HG03196 (cell line): Measurements from ENCODE around the gene LRGUK.

Experiments used
- ATAC-seq: cut with Tn5 transposase; IDR thresholded peaks from one replicate; pipeline ENCODE4 v1.9.1; 2021; ENCODE audit not compliant: unreplicated experiment

LRGUK gene

GRCh38 chr7:134298902-134299683 lies 172.0 kb downstream of the LRGUK start:
- ATAC-seq = no peak

GRCh38 chr7:134300988-134301387 lies 173.8 kb downstream of the LRGUK start:
- ATAC-seq = no peak

GRCh38 chr7:134301592-134301991 lies 174.5 kb downstream of the LRGUK start:
- no peak for ATAC-seq

- no peak for ATAC-seq
Observed at GRCh38 chr7:134302120-134302519, 175.0 kb downstream of the LRGUK start.

GRCh38 chr7:134307320-134307719 lies 180.2 kb downstream of the LRGUK start:
- ATAC-seq = no peak

- ATAC-seq = no peak
Observed at GRCh38 chr7:134308548-134308947, 181.4 kb downstream of the LRGUK start.

GRCh38 chr7:134311807-134312206 lies 184.7 kb downstream of the LRGUK start:
- ATAC-seq = no peak

GRCh38 chr7:134312717-134313116 lies 185.6 kb downstream of the LRGUK start:
- no peak for ATAC-seq

- ATAC-seq = no peak
Observed at GRCh38 chr7:134313543-134313942, 186.4 kb downstream of the LRGUK start.
